Neural progenitor cell (in vitro differentiated cells): ENCODE measurements around the gene WDPCP.

Experiments
- EZH2 ChIP-seq: fragments of 200-600 bp; sonication (generic); IDR thresholded peaks from 2 replicates; pipeline ENCODE4 v1.6.1; 2017; ENCODE audit warnings: antibody characterized with exemption, mild to moderate bottlenecking, moderate library complexity
- TF ChIP-seq, protein P1 (sequence below): fragments of 200-600 bp; sonication (generic); IDR thresholded peaks from 2 replicates; pipeline ENCODE4 v1.5.1; 2017; ENCODE audit warnings: antibody characterized with exemption, mild to moderate bottlenecking

DNA sequence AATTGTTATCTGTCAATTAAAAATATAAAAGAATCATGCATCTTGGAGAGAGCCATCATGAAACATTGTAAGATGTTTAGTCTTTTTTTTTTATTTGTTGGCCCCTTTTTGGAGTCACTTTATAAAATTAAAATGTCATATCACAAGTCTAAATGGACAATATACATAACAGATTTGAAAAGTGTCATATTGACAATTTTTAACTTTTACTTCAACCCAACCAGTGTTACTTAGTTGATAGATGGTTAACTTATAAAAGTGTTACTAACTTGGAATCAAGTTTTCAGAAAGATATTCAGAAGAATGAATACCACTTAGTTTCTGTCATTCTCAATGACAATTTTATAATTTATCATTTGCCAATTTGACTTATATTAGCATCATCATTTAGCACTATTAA lies 319.3 kb downstream of the WDPCP start:
- TF ChIP-seq, protein P1, sequence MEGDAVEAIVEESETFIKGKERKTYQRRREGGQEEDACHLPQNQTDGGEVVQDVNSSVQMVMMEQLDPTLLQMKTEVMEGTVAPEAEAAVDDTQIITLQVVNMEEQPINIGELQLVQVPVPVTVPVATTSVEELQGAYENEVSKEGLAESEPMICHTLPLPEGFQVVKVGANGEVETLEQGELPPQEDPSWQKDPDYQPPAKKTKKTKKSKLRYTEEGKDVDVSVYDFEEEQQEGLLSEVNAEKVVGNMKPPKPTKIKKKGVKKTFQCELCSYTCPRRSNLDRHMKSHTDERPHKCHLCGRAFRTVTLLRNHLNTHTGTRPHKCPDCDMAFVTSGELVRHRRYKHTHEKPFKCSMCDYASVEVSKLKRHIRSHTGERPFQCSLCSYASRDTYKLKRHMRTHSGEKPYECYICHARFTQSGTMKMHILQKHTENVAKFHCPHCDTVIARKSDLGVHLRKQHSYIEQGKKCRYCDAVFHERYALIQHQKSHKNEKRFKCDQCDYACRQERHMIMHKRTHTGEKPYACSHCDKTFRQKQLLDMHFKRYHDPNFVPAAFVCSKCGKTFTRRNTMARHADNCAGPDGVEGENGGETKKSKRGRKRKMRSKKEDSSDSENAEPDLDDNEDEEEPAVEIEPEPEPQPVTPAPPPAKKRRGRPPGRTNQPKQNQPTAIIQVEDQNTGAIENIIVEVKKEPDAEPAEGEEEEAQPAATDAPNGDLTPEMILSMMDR: no peak
- TF ChIP-seq EZH2: no peak
